Measurements from ENCODE around the gene WEE1. TPM values are rescaled to one million over a fixed set of nuclear protein-coding genes. Genes with fewer than 3 reads are reported as not detected.
A peak's percentile ranks its signal among the peaks of the same experiment; 100 is the strongest.

Gene WEE1
- total and polyA plus RNA-seq, 10 of the 15 experiments (the other 5 are each of a cell fraction or from before 2014, with no cell fraction given), result 13.8 to 69.5 (median 45.4) TPM

GRCh38 chr11:9616042-9616675 is 42.7 kb downstream of the WEE1 start:
- H3K9ac ChIP-seq (ENCODE audit: control insufficient read depth, insufficient read depth, low read length), result no peak overlapping the region
- FAIRE-seq (no peak), DNase-seq (ENCODE audit: low read depth, low spot score) (no peak), ATAC-seq (no peak)
- H2AFZ ChIP-seq (ENCODE audit: control insufficient read depth, low read depth, low read length), result no peak overlapping the region
- CTCF ChIA-PET, result interaction anchor here (1.9 to 2.3 kb wide), 2 partner anchors 13 to 131 kb away, joined by 8 to 20 read pairs; no protein-coding TSS in a partner anchor
- no peak overlapping the region for H3K4me3 ChIP-seq
- H3K9me3 ChIP-seq (replicated peaks; ENCODE audit: control insufficient read depth, insufficient read depth, low read length), result no peaks in the 10 kb centered on the region; the same call in 2 of the 3 replicates
- POLR2A ChIA-PET, result no interaction called here
- no peak overlapping the region for H3K4me2 ChIP-seq (ENCODE audit: control insufficient read depth, insufficient read depth)
- in situ Hi-C loops (cut with MboI) (loop anchor here (10.0 kb wide), 1 partner anchor 689 kb away; the partner anchor contains the start of gene ADM), intact Hi-C loops (cut with micrococcal nuclease; ENCODE audit: unreplicated experiment) (loop anchor here (10.0 kb wide), 1 partner anchor 689 kb away; the partner anchor contains the start of gene ADM)
- H3K36me3 ChIP-seq (ENCODE audit: control insufficient read depth in 2 of 2, insufficient read depth in 2 of 2, low read length in 1 of 2), result no peaks in the 10 kb centered on the region
- H3K79me2 ChIP-seq (ENCODE audit: control insufficient read depth, insufficient read depth, low read length), result no peaks in the 10 kb centered on the region
- peaks cover 43% of the 10 kb centered on the region for H3K4me1 ChIP-seq (ENCODE audit: control insufficient read depth, insufficient read depth, low read length)
- SMC1A ChIA-PET (ENCODE audit: uncharacterized antibody, unreplicated experiment), result interaction anchor here (0.9 to 2.0 kb wide), 2 partner anchors 17 to 65 kb away, joined by 3 to 4 read pairs; no protein-coding TSS in a partner anchor
- no peak for TF ChIP-seq REST (IDR thresholded peaks at IDR 0.05; ENCODE audit: low read depth, low read length)
- peak; percentile 32 for TF ChIP-seq RUNX3 (IDR thresholded peaks at IDR 0.05; ENCODE audit: low read length)
- TF ChIP-seq CREB1 (IDR thresholded peaks at IDR 0.05; ENCODE audit: low read depth), result 0 out of 2 replicates have a peak, but pooled peaks have one; percentile 35
- TF ChIP-seq ATF7 (IDR thresholded peaks at IDR 0.05; ENCODE audit: low read depth), result no peak
- 2% methylated on average over 2 of the region's 2 CpGs for WGBS (ENCODE audit: insufficient coverage, insufficient replicate concordance, low lambda C conversion rate, missing lambda C conversion rate)
- BruUV-seq (replicated peaks), result no TSS peak
- no peaks in the 10 kb centered on the region for H4K20me1 ChIP-seq (ENCODE audit: control insufficient read depth, insufficient read depth)
- RAD21 ChIA-PET (ENCODE audit: unreplicated experiment), result interaction anchor here (1.0 to 1.9 kb wide), 2 partner anchors 13 to 132 kb away, joined by 3 to 7 read pairs; no protein-coding TSS in a partner anchor
- no peaks in the 10 kb centered on the region for H3K27me3 ChIP-seq (replicated peaks in 1 of 2; ENCODE audit: control insufficient read depth in 2 of 2, insufficient read depth in 2 of 2, low read length in 1 of 2)
- no peak overlapping the region for H3K27ac ChIP-seq (ENCODE audit: control insufficient read depth, insufficient read depth)

Measured in GM12878 (cell line).